HepG2 (cell line): ENCODE results near the gene L3MBTL4. TPM values are rescaled to one million over a fixed set of nuclear protein-coding genes. Genes with fewer than 3 reads are reported as not detected.

Experiments used
- ATAC-seq: fragments of 200-7000 bp; cut with Tn5 transposase; 3 replicates; pipeline ENCODE4 v1.9.1; 2020; ENCODE audit warnings: mild to moderate bottlenecking, moderate library complexity
- BruUV-seq: library from RNA; stranded (reverse); fragments of 400-500 nt; replicated peaks from 2 replicates; lab custom pipeline; 2021; lab: Mats Ljungman, UMichigan
- CTCF ChIA-PET: fragments of 300-600 bp; formaldehyde crosslinking; extraction: SDS; loops from one replicate; lab custom pipeline; 2021; ENCODE audit warnings: low total read pairs, inconsistent platforms, low intra/inter-chr PET ratio; lab: Yijun Ruan, JAX
- POLR2A ChIA-PET: fragments of 350-600 bp; sonication (Branson Sonifier 250); formaldehyde crosslinking; loops from one replicate; lab custom pipeline; 2020; ENCODE audit warnings: antibody characterized with exemption, inconsistent platforms; lab: Yijun Ruan, JAX
- DNase-seq: peaks from one replicate; pipeline ENCODE4 v3.0.0-alpha.2; 2015; ENCODE audit warnings: low spot score
- FAIRE-seq: peaks from 3 replicates; lab custom pipeline; 2011; peaks lifted over from hg19 to GRCh38; lab: Jason Lieb, UNC
- H2AFZ ChIP-seq: one replicate; pipeline ENCODE4 v1.6.1; 2011; ENCODE audit warnings: low read length, inconsistent platforms
- H3K27ac ChIP-seq: fragments of 300-600 bp; 3 replicates; pipeline ENCODE4 v1.8.0; 2011; ENCODE audit warnings: mixed run types, mild to moderate bottlenecking, mixed read lengths, low read length, inconsistent platforms; ENCODE audit not compliant: insufficient read depth; ENCODE audit errors: extremely low read length
- H3K27me3 ChIP-seq, 2 experiments: fragments of 200-600 bp in 1 of 2; 2 replicates in 1 of 2; 3 replicates in 1 of 2; pipeline versions ENCODE4 v1.6.0 to v1.8.0; 2011; ENCODE audit warnings: low read length in 2 of 2, mild to moderate bottlenecking in 2 of 2, moderate library complexity in 2 of 2, inconsistent platforms in 1 of 2; ENCODE audit not compliant: insufficient read depth in 2 of 2, control insufficient read depth in 1 of 2
- H3K36me3 ChIP-seq, 2 experiments: fragments of 200-600 bp in 1 of 2; replicated peaks in 1 of 2; 2 replicates in 1 of 2; 3 replicates in 1 of 2; pipeline versions ENCODE4 v1.5.1 to v1.8.0; 2011; ENCODE audit warnings: low read length in 2 of 2, inconsistent platforms in 1 of 2; ENCODE audit not compliant: insufficient read depth in 2 of 2, control insufficient read depth in 1 of 2
- H3K4me1 ChIP-seq: 2 replicates; pipeline ENCODE4 v1.5.1; 2012; ENCODE audit warnings: low read length, inconsistent platforms; ENCODE audit not compliant: insufficient read depth
- H3K4me2 ChIP-seq: 2 replicates; pipeline ENCODE4 v1.6.0; 2011; ENCODE audit warnings: low read depth, low read length, inconsistent platforms
- H3K4me3 ChIP-seq, 3 experiments: fragments of 200-600 bp in 1 of 3; sonication (generic), shearing (Covaris generic) in 1 of 3; replicated peaks in 1 of 3; 2 replicates each; pipeline ENCODE4 v1.5.1; 2011 to 2016; ENCODE audit warnings: low read length in 3 of 3, inconsistent platforms in 2 of 3, low read depth in 2 of 3, mild to moderate bottlenecking in 2 of 3, control low read depth in 1 of 3, mixed read lengths in 1 of 3; ENCODE audit not compliant: insufficient read depth in 1 of 3
- H3K79me2 ChIP-seq: one replicate; pipeline ENCODE4 v1.6.1; 2011; ENCODE audit warnings: low read length, inconsistent platforms; ENCODE audit not compliant: insufficient read depth
- H3K9ac ChIP-seq: 2 replicates; pipeline ENCODE4 v1.6.0; 2011; ENCODE audit warnings: mild to moderate bottlenecking, low read depth, low read length, inconsistent platforms; ENCODE audit not compliant: insufficient read depth
- H3K9me3 ChIP-seq: 2 replicates; pipeline ENCODE4 v1.5.1; 2012; ENCODE audit warnings: mild to moderate bottlenecking, low read length
- H4K20me1 ChIP-seq: 2 replicates; pipeline ENCODE4 v1.6.0; 2011; ENCODE audit warnings: inconsistent platforms, mild to moderate bottlenecking, low read length, moderate library complexity; ENCODE audit not compliant: insufficient read depth
- DR1 ChIP-seq: sonication (generic); formaldehyde crosslinking; IDR thresholded peaks from 2 replicates; pipeline ENCODE4 v1.8.0; 2021; ENCODE audit warnings: mild to moderate bottlenecking, missing genetic modification reagents, inconsistent platforms
- ETV5 ChIP-seq: IDR thresholded peaks from 2 replicates; pipeline ENCODE4 v1.6.1; 2018; ENCODE audit warnings: missing biosample characterization, missing genetic modification reagents, inconsistent platforms, borderline replicate concordance
- HNRNPH1 ChIP-seq: fragments of 200-400 bp; formaldehyde crosslinking; optimal IDR thresholded peaks from 2 replicates; pipeline ENCODE3; 2017; ENCODE audit warnings: mild to moderate bottlenecking, low read depth, low read length
- PRPF4 ChIP-seq: fragments of 200-400 bp; formaldehyde crosslinking; IDR thresholded peaks from 2 replicates; pipeline ENCODE4 v1.6.1; 2016; ENCODE audit warnings: low read length, low read depth; ENCODE audit not compliant: poor library complexity, severe bottlenecking
- REXO4 ChIP-seq: sonication (generic); formaldehyde crosslinking; IDR thresholded peaks from 2 replicates; pipeline ENCODE4 v1.8.0; 2022; ENCODE audit warnings: missing genetic modification reagents, mild to moderate bottlenecking, borderline replicate concordance
- SOX5 ChIP-seq: IDR thresholded peaks from 2 replicates; pipeline ENCODE4 v1.6.1; 2016; ENCODE audit warnings: borderline replicate concordance
- SPEN ChIP-seq: sonication (generic); formaldehyde crosslinking; IDR thresholded peaks from 2 replicates; pipeline ENCODE4 v1.5.1; 2020; ENCODE audit warnings: low read depth, mild to moderate bottlenecking, missing genetic modification reagents
- ZC3H4 ChIP-seq: sonication (generic); formaldehyde crosslinking; IDR thresholded peaks from 2 replicates; pipeline ENCODE4 v1.4.0; 2020; ENCODE audit warnings: missing genetic modification reagents, borderline replicate concordance
- ZNF121 ChIP-seq: sonication (generic); formaldehyde crosslinking; IDR thresholded peaks from 2 replicates; pipeline ENCODE4 v1.5.0; 2020; ENCODE audit warnings: mild to moderate bottlenecking, missing genetic modification reagents
- WGBS: methylation state at CpG from one replicate; pipeline ENCODE4 v1.1.6; 2017; ENCODE audit warnings: low lambda C conversion rate; 5-methylcytosine and 5-hydroxymethylcytosine counted together
- in situ Hi-C: cut with HindIII; loops from 2 replicates; pipeline ENCODE4 v1.10.0; 2017; ENCODE audit warnings: low pct_unique_long_range_greater_than_20kb; ENCODE audit not compliant: extremely low pct_ligation_motif_present
- intact Hi-C: fragments of 100-400 bp; cut with micrococcal nuclease; formaldehyde crosslinking; loops from one replicate; pipeline ENCODE4 v1.10.0; 2022; ENCODE audit not compliant: unreplicated experiment
- polyA plus RNA-seq, 8 experiments: library from polyadenylated mRNA; depleted of rRNA in 3 of 8; stranded (reverse) in 7 of 8; unstranded in 1 of 8; fragments of >200 nt; fragmentation: Illumina TruSeq in 4 of 8; extraction: Trizol in 4 of 8; gene quantifications; 2 replicates each; pipeline versions ENCODE4 v1.2.1 to v1.2.3, GENCODE V29; 2011 to 2016; ENCODE audit warnings: low read depth in 4 of 8, missing spikeins in 1 of 8, mixed read lengths in 1 of 8; ENCODE audit not compliant: insufficient read depth in 1 of 8
- total RNA-seq, 5 experiments: library from RNA; depleted of rRNA; stranded (reverse); fragments of >200 nt; fragmentation: Illumina TruSeq; extraction: Trizol; gene quantifications; 2 replicates each; pipeline ENCODE4 v1.2.3, GENCODE V29; 2016; ENCODE audit warnings: low read depth in 1 of 5
- TF ChIP-seq, protein P1 (sequence below): sonication (generic); formaldehyde crosslinking; IDR thresholded peaks from 2 replicates; pipeline ENCODE4 v1.5.0; 2020; ENCODE audit warnings: mild to moderate bottlenecking, missing genetic modification reagents
- TF ChIP-seq, protein P2 (sequence below): sonication (generic); formaldehyde crosslinking; IDR thresholded peaks from 2 replicates; pipeline ENCODE4 v1.4.0; 2020; ENCODE audit warnings: mild to moderate bottlenecking, missing genetic modification reagents
- TF ChIP-seq, protein P3 (sequence below): sonication (generic); formaldehyde crosslinking; IDR thresholded peaks from 2 replicates; pipeline ENCODE4 v1.4.0; 2020; ENCODE audit warnings: mild to moderate bottlenecking, missing genetic modification reagents, borderline replicate concordance

L3MBTL4 gene
- total and polyA plus RNA-seq, 2 of the 13 experiments (the other 11 are each of a cell fraction or from before 2014, with no cell fraction given) = 10.8 to 13.3 TPM

DNA sequence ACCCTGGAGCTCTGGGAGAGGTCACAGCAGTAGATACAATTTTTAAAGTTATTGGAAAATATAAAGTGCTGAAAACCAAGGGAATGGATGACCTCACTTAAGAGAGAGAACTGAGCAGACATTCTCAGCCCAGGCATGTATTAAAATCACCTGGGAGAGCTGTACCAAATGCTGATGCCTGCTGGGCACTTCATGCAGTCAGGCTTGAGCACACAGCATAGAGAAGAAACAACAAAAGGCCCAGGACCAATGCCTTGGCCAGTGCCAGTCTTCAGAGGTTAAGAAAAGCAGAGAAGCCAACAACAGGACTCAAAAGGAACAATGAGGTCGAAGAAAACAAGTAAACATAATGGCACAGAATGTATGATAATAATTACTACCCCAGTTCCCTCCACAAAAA lies 211.8 kb downstream of the L3MBTL4 start:
- CTCF ChIA-PET = no interaction called here

More for the DNA sequence above, 211.8 kb downstream of the L3MBTL4 start:
- Histone ChIP-seq H3K9me3 (no peaks in the 10 kb centered on the region), H3K36me3 (no peaks in the 10 kb centered on the region), H3K9ac (no peak overlapping the region), H3K27ac (no peak overlapping the region), H3K79me2 (no peaks in the 10 kb centered on the region), H3K27me3 (no peaks in the 10 kb centered on the region), H4K20me1 (no peaks in the 10 kb centered on the region), H3K4me3 (no peak overlapping the region), H2AFZ (no peak overlapping the region), H3K4me2 (no peak overlapping the region), H3K4me1 (no peaks in the 10 kb centered on the region)
- DNase-seq (no peak), ATAC-seq (no peak), FAIRE-seq (no peak)
- 91% methylated on average over 1 of the region's 1 CpG for WGBS
- no TSS peak for BruUV-seq
- intact Hi-C loops (no loop called here), in situ Hi-C loops (no loop called here)
- TF ChIP-seq REXO4 (CRISPR knock-in tag) (no peak), SPEN (CRISPR knock-in tag) (no peak), ZC3H4 (CRISPR knock-in tag) (no peak), ETV5 (CRISPR knock-in tag) (no peak), ZNF121 (CRISPR knock-in tag) (no peak), DR1 (CRISPR knock-in tag) (no peak), SOX5 (CRISPR knock-in tag) (no peak), PRPF4 (no peak), HNRNPH1 (no peak)
- TF ChIP-seq, protein P1, sequence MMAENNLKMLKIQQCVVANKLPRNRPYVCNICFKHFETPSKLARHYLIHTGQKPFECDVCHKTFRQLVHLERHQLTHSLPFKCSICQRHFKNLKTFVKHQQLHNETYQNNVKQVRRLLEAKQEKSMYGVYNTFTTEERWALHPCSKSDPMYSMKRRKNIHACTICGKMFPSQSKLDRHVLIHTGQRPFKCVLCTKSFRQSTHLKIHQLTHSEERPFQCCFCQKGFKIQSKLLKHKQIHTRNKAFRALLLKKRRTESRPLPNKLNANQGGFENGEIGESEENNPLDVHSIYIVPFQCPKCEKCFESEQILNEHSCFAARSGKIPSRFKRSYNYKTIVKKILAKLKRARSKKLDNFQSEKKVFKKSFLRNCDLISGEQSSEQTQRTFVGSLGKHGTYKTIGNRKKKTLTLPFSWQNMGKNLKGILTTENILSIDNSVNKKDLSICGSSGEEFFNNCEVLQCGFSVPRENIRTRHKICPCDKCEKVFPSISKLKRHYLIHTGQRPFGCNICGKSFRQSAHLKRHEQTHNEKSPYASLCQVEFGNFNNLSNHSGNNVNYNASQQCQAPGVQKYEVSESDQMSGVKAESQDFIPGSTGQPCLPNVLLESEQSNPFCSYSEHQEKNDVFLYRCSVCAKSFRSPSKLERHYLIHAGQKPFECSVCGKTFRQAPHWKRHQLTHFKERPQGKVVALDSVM (CRISPR knock-in tag) = no peak
- TF ChIP-seq, protein P2, sequence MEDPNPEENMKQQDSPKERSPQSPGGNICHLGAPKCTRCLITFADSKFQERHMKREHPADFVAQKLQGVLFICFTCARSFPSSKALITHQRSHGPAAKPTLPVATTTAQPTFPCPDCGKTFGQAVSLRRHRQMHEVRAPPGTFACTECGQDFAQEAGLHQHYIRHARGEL (CRISPR knock-in tag) = no peak
- TF ChIP-seq, protein P3, sequence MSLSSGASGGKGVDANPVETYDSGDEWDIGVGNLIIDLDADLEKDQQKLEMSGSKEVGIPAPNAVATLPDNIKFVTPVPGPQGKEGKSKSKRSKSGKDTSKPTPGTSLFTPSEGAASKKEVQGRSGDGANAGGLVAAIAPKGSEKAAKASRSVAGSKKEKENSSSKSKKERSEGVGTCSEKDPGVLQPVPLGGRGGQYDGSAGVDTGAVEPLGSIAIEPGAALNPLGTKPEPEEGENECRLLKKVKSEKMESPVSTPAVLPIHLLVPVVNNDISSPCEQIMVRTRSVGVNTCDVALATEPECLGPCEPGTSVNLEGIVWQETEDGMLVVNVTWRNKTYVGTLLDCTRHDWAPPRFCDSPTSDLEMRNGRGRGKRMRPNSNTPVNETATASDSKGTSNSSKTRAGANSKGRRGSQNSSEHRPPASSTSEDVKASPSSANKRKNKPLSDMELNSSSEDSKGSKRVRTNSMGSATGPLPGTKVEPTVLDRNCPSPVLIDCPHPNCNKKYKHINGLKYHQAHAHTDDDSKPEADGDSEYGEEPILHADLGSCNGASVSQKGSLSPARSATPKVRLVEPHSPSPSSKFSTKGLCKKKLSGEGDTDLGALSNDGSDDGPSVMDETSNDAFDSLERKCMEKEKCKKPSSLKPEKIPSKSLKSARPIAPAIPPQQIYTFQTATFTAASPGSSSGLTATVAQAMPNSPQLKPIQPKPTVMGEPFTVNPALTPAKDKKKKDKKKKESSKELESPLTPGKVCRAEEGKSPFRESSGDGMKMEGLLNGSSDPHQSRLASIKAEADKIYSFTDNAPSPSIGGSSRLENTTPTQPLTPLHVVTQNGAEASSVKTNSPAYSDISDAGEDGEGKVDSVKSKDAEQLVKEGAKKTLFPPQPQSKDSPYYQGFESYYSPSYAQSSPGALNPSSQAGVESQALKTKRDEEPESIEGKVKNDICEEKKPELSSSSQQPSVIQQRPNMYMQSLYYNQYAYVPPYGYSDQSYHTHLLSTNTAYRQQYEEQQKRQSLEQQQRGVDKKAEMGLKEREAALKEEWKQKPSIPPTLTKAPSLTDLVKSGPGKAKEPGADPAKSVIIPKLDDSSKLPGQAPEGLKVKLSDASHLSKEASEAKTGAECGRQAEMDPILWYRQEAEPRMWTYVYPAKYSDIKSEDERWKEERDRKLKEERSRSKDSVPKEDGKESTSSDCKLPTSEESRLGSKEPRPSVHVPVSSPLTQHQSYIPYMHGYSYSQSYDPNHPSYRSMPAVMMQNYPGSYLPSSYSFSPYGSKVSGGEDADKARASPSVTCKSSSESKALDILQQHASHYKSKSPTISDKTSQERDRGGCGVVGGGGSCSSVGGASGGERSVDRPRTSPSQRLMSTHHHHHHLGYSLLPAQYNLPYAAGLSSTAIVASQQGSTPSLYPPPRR (CRISPR knock-in tag) = no peak
- POLR2A ChIA-PET = no interaction called here
